HCT116 (cell line): ENCODE data around the gene MYO3B.
"Not testable (repeated sequence)": the region's sequence is repeated elsewhere in the genome, so short reads cannot be mapped to it uniquely, and the experiment has no call there.

Source experiments
- CTCF ChIP-seq, 3 experiments: fragments of 200-600 bp in 1 of 3; sonication (generic) in 1 of 3; IDR thresholded peaks in 2 of 3; conservative IDR thresholded peaks in 1 of 3; 2 replicates each; pipeline ENCODE4 v1.5.1; 2012 to 2017; ENCODE audit warnings: low read depth in 2 of 3, low read length in 2 of 3, antibody characterized with exemption in 1 of 3, borderline replicate concordance in 1 of 3, control low read depth in 1 of 3, mild to moderate bottlenecking in 1 of 3, mixed read lengths in 1 of 3, mixed run types in 1 of 3, moderate library complexity in 1 of 3; ENCODE audit not compliant: insufficient read depth in 1 of 3
- MAX ChIP-seq: IDR thresholded peaks from 2 replicates; pipeline ENCODE4 v1.6.1; 2012
- POLR2AphosphoS5 ChIP-seq: IDR thresholded peaks from 2 replicates; pipeline ENCODE4 v1.6.1; 2011; ENCODE audit warnings: mild to moderate bottlenecking, low read depth, low read length, moderate library complexity
- YY1 ChIP-seq: IDR thresholded peaks from 2 replicates; pipeline ENCODE4 v1.6.1; 2011; ENCODE audit warnings: low read length, low read depth, moderate library complexity, mild to moderate bottlenecking; ENCODE audit not compliant: insufficient replicate concordance; ENCODE audit errors: extremely low read depth
- ZNF274 ChIP-seq: fragments of 200-500 bp; sonication (Bioruptor generic); IDR thresholded peaks from 2 replicates; pipeline ENCODE4 v1.6.1; 2014; ENCODE audit warnings: mild to moderate bottlenecking, low read depth, low read length, inconsistent platforms

GRCh38 chr2:170279615-170280014, 101.7 kb downstream of the MYO3B start:
- not testable (repeated sequence) for TF ChIP-seq CTCF (IDR thresholded peaks at IDR 0.05 in 2 of 3, conservative IDR thresholded peaks at IDR 0.05 in 1 of 3; ENCODE audit: borderline replicate concordance in 1 of 3, insufficient read depth in 1 of 3, low read depth in 2 of 3, low read length in 2 of 3); YY1; MAX; POLR2AphosphoS5; ZNF274
